Head of caudate nucleus (tissue), 42 donors: Measurements from ENCODE around the gene HDAC10.
"Not testable (repeated sequence)": the region's sequence is repeated elsewhere in the genome, so short reads cannot be mapped to it uniquely, and the experiment has no call there.

Experiments
- DNase-seq, 42 donors: peaks; one replicate each; pipeline versions ENCODE4 v3.0.0 to v3.0.0-alpha.2; 2020 to 2021; ENCODE audit warnings: mixed read lengths in 7 of 42
- intact Hi-C: fragments of 100-400 bp; cut with DNase I; formaldehyde crosslinking; loops from one replicate; pipeline ENCODE4 v1.15.0; 2022

Gene HDAC10

DNA sequence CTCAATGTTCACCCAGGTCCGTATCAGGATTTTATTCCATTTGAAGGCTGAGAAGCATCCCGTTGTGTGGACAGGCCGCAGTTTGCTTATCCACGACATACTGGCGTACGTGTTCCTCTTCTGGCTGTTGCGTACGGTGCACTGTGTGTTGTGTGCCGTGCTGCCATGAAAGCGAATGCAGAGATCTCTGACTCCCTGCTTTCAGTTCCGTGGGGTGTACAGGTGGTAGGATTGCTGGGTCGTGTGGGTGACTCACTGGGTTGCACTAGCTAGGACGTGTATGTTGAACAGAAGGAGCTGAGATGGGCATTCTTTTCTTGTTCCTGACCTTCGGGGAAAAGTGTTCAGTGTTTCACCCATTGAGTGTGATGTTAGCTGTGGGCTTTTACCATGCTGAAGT lies 39.9 kb downstream of the HDAC10 start:
- peak in 10 of 42 donors; percentile 38 to 70 (median 49) for DNase-seq
- intact Hi-C loops, result no loop called here

DNA sequence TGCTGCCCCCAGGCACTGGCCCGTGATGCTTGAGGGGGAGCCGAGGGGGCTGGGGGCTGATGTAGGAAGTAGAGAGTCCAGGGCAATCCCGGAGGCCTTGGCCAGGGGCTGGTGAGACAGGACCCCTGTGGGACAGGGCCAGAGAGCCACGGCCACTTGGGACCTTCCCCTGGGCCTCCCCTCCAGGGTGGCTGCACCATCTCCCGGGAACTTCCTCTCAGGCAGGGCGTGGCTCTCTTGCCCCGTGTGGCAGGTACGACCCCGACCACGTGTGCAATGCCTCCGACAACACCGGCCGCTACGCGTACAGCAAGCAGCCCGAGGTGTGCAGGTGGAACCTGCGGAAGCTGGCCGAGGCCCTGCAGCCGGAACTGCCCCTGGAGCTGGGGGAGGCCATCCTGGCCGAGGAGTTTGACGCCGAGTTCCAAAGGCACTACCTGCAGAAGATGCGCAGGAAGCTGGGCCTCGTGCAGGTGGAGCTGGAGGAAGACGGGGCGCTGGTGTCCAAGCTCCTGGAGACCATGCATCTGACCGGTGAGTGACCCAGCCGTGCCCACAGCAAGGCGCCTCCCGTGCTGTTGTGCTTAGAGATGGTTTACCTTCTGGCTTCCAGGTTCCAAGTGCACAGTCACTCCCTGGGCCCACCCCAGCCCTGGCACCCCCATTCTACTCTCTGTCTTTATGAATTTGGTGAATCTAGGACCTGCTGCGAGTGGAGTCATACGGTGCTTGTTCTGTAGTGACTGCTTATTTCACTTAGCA lies 40.5 kb downstream of the HDAC10 start:
- DNase-seq, result no peak

DNA sequence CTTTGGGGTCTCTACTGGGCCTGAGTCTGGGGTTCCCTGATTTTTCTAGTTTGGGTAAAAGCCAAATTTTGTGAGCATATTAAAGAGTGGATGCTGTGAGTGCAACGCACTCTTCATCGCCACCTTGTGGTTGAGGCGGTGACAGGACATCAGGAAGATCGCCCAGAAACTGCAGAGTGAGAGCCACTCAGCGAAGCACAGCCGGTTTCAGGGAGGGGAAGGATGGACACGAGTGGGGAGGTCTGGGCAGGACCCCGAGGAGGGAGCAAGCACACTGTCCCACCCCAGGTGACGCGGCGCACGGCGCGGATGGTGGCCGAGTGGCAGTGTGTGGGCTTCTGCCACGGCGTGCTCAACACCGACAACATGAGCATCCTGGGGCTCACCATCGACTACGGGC lies 41.2 kb downstream of the HDAC10 start:
- intact Hi-C loops, result loop anchor here (2.0 kb wide), 1 partner anchor 63 kb away; no protein-coding TSS in a partner anchor
- DNase-seq, result peak in 40 of 42 donors; percentile 45 to 87 (median 71)

More for the DNA sequence above, 40.5 kb downstream of the HDAC10 start:
- intact Hi-C loops, result no loop called here

DNA sequence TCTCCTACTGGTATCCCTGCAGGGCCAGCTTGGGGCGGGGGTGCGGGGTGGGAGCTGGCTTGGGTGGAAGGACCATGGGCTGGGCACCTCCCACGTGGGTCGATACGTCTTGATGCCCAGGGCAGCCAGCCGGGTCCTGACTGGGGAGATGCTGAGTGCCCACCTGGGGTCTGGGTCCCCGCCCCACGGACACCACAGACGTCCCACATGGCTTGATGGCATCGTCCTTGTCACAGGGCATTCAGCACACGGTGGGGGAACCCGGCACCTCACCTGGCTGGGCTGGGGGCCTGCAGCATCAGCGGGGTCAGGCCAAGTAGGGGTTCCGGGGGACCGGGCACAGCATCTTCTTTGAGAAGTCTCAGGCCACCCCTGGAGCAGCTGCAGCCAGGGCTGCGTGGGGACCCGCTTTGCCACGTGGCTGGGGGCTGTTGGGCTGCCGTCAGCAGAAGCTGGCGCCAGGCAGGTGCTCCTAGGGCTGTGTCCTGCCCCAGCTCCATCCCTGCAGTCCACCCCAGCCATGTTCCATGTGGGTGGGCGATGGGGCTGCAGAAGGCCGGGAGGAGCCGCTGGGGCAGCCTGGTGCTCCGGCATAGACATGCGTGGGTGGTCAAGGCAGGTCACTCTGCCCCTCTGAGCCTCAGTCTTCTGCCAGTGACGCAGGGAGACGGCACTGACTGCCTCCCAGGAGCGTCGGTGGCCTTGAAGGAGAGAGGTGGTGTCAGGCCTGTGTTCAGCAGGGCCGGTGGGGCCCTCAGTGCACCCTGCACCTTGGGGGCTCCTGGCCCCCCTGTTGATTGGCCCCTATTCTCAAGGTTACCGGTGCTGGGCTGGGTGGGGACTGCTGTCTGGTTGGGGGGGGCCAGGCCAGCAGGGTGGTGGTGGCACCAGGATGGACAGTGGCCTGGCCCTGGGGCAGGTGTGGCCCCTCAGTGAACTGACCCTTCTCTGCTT lies 41.8 kb downstream of the HDAC10 start:
- intact Hi-C loops, result loop anchor here (2.0 kb wide), 1 partner anchor 62 kb away; no protein-coding TSS in a partner anchor
- no peak for DNase-seq

DNA sequence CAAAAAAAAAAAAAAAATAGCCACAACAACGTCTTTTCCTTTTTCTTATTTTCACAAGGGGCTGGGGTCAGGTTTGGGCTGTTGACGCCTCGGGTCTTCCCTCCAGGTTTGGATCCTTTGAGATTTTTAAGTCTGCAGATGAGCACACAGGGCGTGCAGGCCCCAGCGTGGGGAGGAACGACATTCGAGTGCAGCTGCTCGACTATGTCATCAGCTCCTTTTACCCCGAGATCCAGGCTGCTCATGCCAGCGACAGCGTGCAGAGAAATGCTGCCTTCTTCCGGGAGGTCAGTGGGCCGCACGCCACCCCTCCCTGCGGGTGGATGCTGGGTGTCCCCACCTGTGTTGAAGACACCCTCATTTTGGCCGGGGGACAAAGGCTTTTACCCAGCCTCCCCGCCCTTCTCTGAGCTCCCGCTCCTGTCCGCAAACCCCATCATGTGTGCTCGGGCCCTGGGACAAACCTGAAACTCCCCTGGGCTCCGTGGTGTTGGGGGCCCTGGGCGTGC lies 42.6 kb downstream of the HDAC10 start:
- DNase-seq, result no peak
- intact Hi-C loops, result loop anchor here (2.0 kb wide), 1 partner anchor 62 kb away; no protein-coding TSS in a partner anchor

DNA sequence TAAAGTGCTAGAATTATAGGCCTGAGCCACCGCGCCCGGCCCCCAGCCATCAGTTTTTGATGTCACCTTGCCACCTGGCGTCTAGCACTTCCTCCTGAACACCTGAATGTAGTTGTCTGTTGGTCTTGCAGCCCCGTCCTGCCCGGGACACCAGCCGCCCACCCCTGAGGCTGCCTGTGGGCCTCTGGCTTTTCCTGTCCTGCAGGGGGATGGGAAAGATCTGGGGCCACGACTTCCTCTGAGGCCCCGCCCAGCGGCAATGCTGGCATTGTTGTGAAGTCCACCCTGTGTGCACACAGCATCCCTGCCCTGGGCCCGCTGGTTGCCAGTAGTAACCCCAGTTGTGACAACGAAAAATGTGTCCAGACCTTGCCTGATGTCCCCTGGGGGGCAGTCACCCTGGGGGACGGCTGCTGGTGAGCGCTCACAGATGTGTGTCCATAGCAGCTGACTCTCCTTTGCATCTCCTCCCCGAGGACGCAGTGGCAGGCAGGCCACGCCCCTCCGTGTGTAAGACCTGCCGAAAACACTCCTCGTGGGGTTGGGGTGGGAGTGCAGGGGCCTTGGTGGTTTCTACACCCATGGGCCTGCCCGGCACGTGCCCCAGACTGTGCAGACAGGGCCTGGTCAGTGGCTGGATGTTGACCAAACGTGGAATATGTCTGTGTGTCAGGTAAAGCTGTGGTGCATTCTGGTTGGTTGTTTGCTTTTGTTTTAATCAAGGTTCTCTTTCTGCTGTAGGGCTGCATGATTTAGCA lies 43.5 kb downstream of the HDAC10 start:
- intact Hi-C loops, result loop anchor here (2.0 kb wide), 1 partner anchor 61 kb away; no protein-coding TSS in a partner anchor
- DNase-seq, result no peak

DNA sequence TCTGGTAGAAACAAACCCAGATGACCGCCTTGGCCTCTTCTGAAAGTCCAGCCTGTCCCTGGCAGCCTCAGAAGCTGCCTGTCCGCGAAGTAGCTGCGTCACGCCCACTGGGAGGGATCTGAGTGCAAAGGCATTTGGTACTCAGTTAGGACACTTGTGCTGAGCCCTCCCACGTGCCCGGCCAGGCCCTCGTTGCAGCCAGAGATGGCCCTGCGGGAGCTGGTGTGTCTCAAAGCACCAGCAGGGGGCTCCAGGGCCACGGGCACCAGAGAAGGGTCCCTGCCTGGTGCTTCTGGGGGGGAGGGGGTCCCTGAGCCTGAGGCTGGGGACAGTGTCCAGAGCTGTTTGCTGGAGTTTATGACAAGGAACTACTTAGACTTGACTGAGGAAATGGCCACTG lies 44.5 kb downstream of the HDAC10 start:
- intact Hi-C loops, result no loop called here
- peak in 2 of 42 donors; percentile 54 to 59 for DNase-seq

DNA sequence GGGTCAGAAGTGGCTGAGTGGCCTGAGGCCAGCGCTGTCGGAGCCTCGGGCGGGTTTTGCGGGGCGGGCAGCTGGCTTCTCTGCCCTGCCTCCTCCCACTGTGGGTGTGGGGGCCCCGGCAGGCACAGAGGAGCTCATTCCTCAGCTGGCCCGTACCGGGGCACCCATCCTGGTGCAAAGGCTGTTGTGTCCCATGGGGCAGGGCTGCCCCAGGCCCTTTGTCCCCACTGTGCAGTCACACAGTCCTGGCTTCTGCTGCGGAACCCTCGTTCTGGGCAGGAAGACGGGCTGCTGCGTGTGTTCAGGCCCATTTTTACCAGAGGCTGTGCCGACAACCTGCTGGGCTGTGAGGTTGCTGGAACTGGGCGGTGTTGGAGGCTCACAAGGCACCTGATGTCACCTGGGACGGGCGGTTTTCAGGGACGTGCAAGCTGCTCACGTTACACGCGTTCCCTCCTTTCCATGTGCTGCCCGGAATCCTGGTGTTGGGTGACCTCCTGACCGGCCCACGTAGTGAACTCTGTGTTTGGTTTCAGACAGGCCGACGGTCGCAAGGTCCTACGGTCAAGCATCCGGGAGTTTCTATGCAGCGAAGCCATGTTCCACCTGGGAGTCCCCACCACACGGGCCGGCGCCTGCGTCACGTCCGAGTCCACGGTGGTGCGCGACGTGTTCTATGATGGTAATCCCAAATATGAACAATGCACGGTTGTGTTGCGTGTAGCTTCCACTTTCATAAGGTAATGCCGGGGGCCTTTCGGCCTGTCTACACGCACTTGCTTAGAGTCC lies 45.1 kb downstream of the HDAC10 start:
- intact Hi-C loops, result no loop called here
- DNase-seq, result no peak

DNA sequence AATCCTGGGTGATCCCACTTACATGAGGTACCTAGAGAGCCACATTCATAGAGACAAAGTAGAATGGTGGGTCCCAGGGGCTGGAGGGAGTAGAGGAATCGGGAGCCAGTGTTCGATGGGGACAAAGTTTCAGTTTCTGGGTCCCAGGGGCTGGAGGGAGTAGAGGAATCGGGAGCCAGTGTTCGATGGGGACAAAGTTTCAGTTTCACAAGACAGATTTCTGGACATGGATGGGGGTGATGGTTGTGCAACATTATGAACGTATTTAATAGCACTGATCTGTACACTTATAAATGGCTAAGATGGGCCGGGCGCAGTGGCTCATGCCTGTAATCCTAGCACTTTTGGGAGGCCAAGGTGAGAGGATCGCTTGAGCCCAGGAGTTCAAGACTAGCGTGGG lies 46.1 kb downstream of the HDAC10 start:
- intact Hi-C loops, DNase-seq: not testable (repeated sequence)

DNA sequence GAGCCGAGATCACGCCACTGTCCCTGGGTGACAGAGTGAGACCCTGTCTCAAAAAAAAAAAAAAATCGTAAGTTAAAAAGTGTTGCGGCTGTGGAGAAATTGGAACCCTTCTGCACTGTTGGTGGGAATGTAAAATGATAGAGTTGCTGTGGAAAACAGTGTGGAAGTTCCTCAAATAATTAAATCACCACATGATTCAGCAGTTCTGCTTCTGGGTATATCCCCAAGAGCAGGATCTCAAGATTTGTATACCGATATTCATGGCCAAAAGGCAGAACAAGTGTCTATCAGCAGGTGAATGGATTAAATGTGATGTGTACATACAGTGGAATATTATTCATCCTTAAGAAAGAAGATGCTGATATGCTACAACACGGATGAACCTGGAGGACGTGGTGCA lies 46.5 kb downstream of the HDAC10 start:
- no peak for DNase-seq
- intact Hi-C loops, result no loop called here

DNA sequence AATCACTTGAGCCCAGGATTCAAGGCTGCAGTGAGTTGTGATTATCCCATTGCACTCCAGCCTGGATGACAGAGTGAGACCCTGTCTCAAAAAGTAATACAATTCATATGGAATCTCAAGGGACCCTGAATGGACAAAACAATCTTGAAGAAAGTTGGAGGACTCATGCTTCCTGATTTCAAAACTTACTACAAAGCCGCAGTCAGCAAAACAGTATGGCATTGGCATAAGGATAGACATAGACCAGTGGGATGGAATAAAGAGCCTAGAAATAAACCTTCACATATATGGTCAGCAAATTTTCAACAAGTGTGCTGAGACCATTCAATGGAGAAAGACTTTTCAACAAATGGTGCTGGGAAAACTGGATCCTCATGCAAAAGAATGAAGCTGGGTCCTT lies 47.8 kb downstream of the HDAC10 start:
- intact Hi-C loops, result no loop called here
- DNase-seq, result no peak

DNA sequence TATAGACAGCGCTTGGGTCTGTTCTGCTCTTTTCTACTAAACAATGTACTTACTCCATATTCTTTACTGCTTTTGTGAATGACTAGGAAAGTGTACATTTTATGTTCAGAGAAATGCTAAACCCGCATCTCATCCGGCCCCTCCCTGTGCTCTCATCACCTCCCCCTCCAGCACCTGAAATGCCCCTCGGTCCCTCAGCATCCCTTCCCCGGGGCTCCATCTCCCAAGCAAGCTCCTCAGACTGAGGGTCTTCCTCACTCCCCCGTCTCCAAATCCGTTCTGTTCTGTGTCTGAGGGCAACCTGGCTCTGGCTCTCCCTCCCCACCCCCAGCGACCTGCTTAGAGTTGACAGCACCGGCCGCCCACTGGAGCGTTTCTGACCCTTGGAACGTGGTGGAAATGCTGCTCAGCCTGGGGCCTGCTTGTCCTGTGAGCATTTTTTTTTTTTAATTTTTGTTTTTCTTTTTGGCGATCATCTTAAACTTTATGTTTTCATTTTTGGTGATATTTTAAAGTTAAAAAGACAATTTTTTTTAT lies 48.9 kb downstream of the HDAC10 start:
- intact Hi-C loops, result no loop called here
- no peak for DNase-seq

DNA sequence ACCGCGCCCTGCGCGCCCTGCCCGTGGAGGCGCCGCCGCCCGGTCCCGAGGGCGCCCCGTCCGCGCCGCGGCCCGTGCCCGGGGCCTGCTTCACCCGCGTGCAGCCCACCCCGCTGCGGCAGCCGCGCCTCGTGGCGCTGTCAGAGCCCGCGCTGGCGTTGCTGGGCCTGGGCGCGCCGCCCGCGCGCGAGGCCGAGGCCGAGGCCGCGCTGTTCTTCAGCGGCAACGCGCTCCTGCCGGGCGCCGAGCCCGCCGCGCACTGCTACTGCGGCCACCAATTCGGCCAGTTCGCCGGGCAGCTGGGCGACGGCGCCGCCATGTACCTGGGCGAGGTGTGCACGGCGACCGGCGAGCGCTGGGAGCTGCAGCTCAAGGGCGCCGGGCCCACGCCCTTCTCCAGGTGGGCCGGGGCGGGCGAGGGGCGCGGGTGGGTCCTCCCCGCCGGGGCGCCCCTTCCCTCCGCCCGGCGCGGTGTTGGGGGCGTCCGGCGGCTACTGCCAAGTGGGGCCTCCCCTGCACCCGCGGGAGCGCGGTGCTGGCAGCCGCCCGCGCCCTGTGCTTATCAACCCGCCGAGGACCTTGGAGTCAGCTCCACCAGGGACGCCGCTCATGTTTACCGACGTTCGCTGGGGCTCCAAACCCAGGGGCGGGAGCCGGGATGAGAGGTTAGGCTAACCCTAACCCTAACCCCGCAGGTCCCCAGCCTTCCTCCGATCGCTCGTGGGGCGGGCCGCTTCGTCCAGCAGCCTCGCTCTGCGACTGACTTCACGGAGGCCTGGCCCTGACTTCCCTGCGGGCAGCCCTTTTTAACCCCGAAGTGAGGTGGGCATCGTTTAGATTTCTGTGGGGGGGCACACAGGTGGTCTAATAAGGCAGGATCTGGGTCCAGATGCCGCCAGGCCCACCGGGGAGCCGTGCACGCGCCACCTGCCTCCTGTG lies 49.6 kb downstream of the HDAC10 start:
- peak in 1 of 42 donors; percentile 45 for DNase-seq
- intact Hi-C loops, result no loop called here

DNA sequence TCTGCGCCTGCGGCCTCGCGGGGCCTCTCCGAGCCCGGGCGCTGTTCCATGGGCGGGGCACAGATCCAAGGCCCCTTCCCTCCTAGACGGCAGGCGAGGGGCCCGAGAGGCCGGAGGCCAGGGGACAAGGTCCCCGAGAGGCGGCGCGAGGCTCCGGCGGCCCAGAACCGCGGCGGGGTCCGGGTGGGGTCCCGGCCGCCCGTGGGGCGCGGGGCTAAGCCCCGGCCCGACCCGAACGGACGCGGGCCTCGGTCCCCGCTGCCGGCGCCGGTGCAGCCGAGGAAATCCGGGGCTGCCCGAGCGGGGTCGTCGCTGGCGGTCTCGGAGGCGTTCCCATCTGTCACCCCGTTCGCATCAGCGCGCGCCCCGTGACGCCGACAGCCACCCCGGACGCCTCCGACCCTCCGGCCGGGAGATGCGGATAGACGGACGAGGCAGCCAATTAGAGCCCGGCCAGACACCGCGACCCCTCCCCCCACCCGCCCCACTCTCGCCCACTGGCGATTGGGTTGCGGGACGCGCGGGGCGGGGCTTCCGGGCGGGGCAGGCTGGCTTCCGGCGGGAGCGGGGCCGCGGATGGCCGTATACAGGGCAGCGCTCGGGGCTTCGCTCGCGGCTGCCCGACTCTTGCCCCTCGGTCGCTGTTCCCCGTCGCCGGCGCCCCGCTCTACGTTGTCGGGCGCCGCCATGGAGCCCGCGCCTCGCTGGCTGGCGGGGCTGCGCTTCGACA lies 50.4 kb downstream of the HDAC10 start, which contains the start of gene SELENOO:
Gene SELENOO (plus strand): TSS at position 551 of the 730 bp plus-strand sequence. CDS start 26 bp downstream, at position 577.
- DNase-seq, result peak; percentile 80 to 98 (median 95)
- intact Hi-C loops, result no loop called here

DNA sequence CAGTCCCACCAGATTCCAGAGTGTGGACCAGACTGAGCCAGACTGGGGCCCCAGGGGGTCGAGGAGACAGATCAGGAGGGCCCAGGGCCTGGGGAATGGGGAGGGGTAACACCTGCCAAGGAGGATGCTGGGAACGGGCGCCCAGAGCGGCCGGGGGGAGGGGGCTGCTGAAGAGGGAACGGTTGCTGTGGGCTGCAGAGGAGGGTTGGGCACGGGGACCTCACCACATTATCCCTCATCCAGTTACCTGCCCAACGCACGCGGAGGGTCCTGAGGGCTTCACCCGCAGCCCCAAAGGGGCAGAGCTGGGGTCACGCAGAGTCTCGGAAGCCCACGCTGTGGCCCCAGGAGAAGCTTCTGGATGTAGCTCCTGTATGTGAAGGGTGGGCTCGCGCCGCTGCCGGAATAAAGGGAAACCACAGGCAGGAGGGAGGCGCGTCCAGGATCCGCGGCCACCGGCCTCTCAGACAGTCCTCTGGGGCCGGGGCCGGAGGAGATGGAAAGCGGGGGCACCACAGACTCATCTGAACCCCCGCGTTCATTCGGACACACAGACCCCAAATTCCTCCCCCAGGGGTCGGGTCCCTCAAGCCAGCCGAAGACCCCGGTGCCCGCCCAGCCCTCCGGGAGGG lies 51.1 kb downstream of the HDAC10 start:
- DNase-seq, result no peak
- intact Hi-C loops, result loop anchor here (10.0 kb wide), 1 partner anchor 235 kb away; the partner anchor contains the start of gene PIM3
